ENCODE results near the gene FZD7. TPM values are rescaled to one million over a fixed set of nuclear protein-coding genes. Genes with fewer than 3 reads are reported as not detected.

The FZD7 gene
- total and polyA plus RNA-seq, 2 donors = 2.0 to 3.9 TPM

GRCh38 chr2:202018950-202019349, 14.7 kb upstream of the FZD7 start:
- H3K4me3 ChIP-seq (ENCODE audit: low read length in 2 of 2) = no peak overlapping the region
- no peak overlapping the region for H3K27ac ChIP-seq (ENCODE audit: low read depth in 1 of 2, low read length in 1 of 2)
- DNase-seq (ENCODE audit: low read depth in 6 of 9, low spot score in 9 of 9) = no peak
- H3K9me3 ChIP-seq (ENCODE audit: control insufficient read depth in 2 of 2, insufficient read depth in 1 of 2, low read length in 1 of 2) = no peaks in the 10 kb centered on the region
- H3K36me3 ChIP-seq (ENCODE audit: control insufficient read depth in 2 of 2, insufficient read depth in 2 of 2, low read length in 1 of 2) = no peaks in the 10 kb centered on the region
- no peaks in the 10 kb centered on the region for H3K4me1 ChIP-seq (ENCODE audit: control insufficient read depth in 2 of 2, insufficient read depth in 2 of 2, low read length in 2 of 2)
- WGBS = 83% methylated on average over 2 of the region's 2 CpGs
- H3K27me3 ChIP-seq (ENCODE audit: control insufficient read depth in 2 of 2, insufficient read depth in 1 of 2, low read length in 1 of 2) = peaks cover 0 to 20% of the 10 kb centered on the region in 2 donors

GRCh38 chr2:202019689-202020450, 13.8 kb upstream of the FZD7 start:
- H3K27ac ChIP-seq (ENCODE audit: low read depth in 1 of 2, low read length in 1 of 2) = no peak overlapping the region

GRCh38 chr2:202022755-202023154, 10.9 kb upstream of the FZD7 start:
- Histone ChIP-seq H3K4me1 (ENCODE audit: control insufficient read depth in 2 of 2, insufficient read depth in 2 of 2, low read length in 2 of 2) (no peaks in the 10 kb centered on the region), H3K27ac (ENCODE audit: low read depth in 1 of 2, low read length in 1 of 2) (no peak overlapping the region), H3K4me3 (ENCODE audit: low read length in 2 of 2) (no peak overlapping the region), H3K9me3 (ENCODE audit: control insufficient read depth in 2 of 2, insufficient read depth in 1 of 2, low read length in 1 of 2) (no peaks in the 10 kb centered on the region), H3K27me3 (ENCODE audit: control insufficient read depth in 2 of 2, insufficient read depth in 1 of 2, low read length in 1 of 2) (peaks cover 0 to 33% of the 10 kb centered on the region in 2 donors), H3K36me3 (ENCODE audit: control insufficient read depth in 2 of 2, insufficient read depth in 2 of 2, low read length in 1 of 2) (no peaks in the 10 kb centered on the region)
- no peak for DNase-seq (ENCODE audit: low read depth in 6 of 9, low spot score in 9 of 9)
- 95% methylated on average over 8 of the region's 8 CpGs for WGBS

More at GRCh38 chr2:202019689-202020450, 13.8 kb upstream of the FZD7 start:
- H3K27me3 ChIP-seq (ENCODE audit: control insufficient read depth in 2 of 2, insufficient read depth in 1 of 2, low read length in 1 of 2) = peaks cover 0 to 18% of the 10 kb centered on the region in 2 donors
- no peak overlapping the region for H3K4me3 ChIP-seq (ENCODE audit: low read length in 2 of 2)
- WGBS = 87% methylated on average over 8 of the region's 8 CpGs
- H3K4me1 ChIP-seq (ENCODE audit: control insufficient read depth in 2 of 2, insufficient read depth in 2 of 2, low read length in 2 of 2) = no peaks in the 10 kb centered on the region
- H3K9me3 ChIP-seq (ENCODE audit: control insufficient read depth in 2 of 2, insufficient read depth in 1 of 2, low read length in 1 of 2) = no peaks in the 10 kb centered on the region
- no peaks in the 10 kb centered on the region for H3K36me3 ChIP-seq (ENCODE audit: control insufficient read depth in 2 of 2, insufficient read depth in 2 of 2, low read length in 1 of 2)
- no peak for DNase-seq (ENCODE audit: low read depth in 6 of 9, low spot score in 9 of 9)

- 94% methylated on average over 10 of the region's 10 CpGs for WGBS
- peaks cover 0 to 34% of the 10 kb centered on the region in 2 donors for H3K27me3 ChIP-seq (ENCODE audit: control insufficient read depth in 2 of 2, insufficient read depth in 1 of 2, low read length in 1 of 2)
- DNase-seq (ENCODE audit: low read depth in 6 of 9, low spot score in 9 of 9) = no peak
Observed at GRCh38 chr2:202023198-202023903, 10.3 kb upstream of the FZD7 start.

GRCh38 chr2:202023904-202024266, 9.8 kb upstream of the FZD7 start:
- H3K27me3 ChIP-seq (ENCODE audit: control insufficient read depth in 2 of 2, insufficient read depth in 1 of 2, low read length in 1 of 2) = peaks cover 0 to 36% of the 10 kb centered on the region in 2 donors
- H3K4me3 ChIP-seq (ENCODE audit: low read length in 2 of 2) = no peak overlapping the region
- H3K9me3 ChIP-seq (ENCODE audit: control insufficient read depth in 2 of 2, insufficient read depth in 1 of 2, low read length in 1 of 2) = no peaks in the 10 kb centered on the region
- no peaks in the 10 kb centered on the region for H3K4me1 ChIP-seq (ENCODE audit: control insufficient read depth in 2 of 2, insufficient read depth in 2 of 2, low read length in 2 of 2)
- 96% methylated on average over 8 of the region's 8 CpGs for WGBS
- H3K36me3 ChIP-seq (ENCODE audit: control insufficient read depth in 2 of 2, insufficient read depth in 2 of 2, low read length in 1 of 2) = no peaks in the 10 kb centered on the region
- DNase-seq (ENCODE audit: low read depth in 6 of 9, low spot score in 9 of 9) = no peak
- H3K27ac ChIP-seq (ENCODE audit: low read depth in 1 of 2, low read length in 1 of 2) = no peak overlapping the region

More at GRCh38 chr2:202023198-202023903, 10.3 kb upstream of the FZD7 start:
- H3K4me1 ChIP-seq (ENCODE audit: control insufficient read depth in 2 of 2, insufficient read depth in 2 of 2, low read length in 2 of 2) = no peaks in the 10 kb centered on the region
- no peak overlapping the region for H3K27ac ChIP-seq (ENCODE audit: low read depth in 1 of 2, low read length in 1 of 2)
- H3K36me3 ChIP-seq (ENCODE audit: control insufficient read depth in 2 of 2, insufficient read depth in 2 of 2, low read length in 1 of 2) = no peaks in the 10 kb centered on the region
- H3K4me3 ChIP-seq (ENCODE audit: low read length in 2 of 2) = no peak overlapping the region
- no peaks in the 10 kb centered on the region for H3K9me3 ChIP-seq (ENCODE audit: control insufficient read depth in 2 of 2, insufficient read depth in 1 of 2, low read length in 1 of 2)

- 95% methylated on average over 9 of the region's 9 CpGs for WGBS
- Histone ChIP-seq H3K4me3 (ENCODE audit: low read length in 2 of 2) (no peak overlapping the region), H3K9me3 (ENCODE audit: control insufficient read depth in 2 of 2, insufficient read depth in 1 of 2, low read length in 1 of 2) (no peaks in the 10 kb centered on the region), H3K27me3 (ENCODE audit: control insufficient read depth in 2 of 2, insufficient read depth in 1 of 2, low read length in 1 of 2) (peaks cover under 1 to 45% of the 10 kb centered on the region in 2 donors), H3K27ac (ENCODE audit: low read depth in 1 of 2, low read length in 1 of 2) (no peak overlapping the region), H3K36me3 (ENCODE audit: control insufficient read depth in 2 of 2, insufficient read depth in 2 of 2, low read length in 1 of 2) (no peaks in the 10 kb centered on the region), H3K4me1 (ENCODE audit: control insufficient read depth in 2 of 2, insufficient read depth in 2 of 2, low read length in 2 of 2) (no peaks in the 10 kb centered on the region)
- no peak for DNase-seq (ENCODE audit: low read depth in 6 of 9, low spot score in 9 of 9)
Observed at GRCh38 chr2:202024871-202025270, 8.8 kb upstream of the FZD7 start.

GRCh38 chr2:202025816-202026215, 7.8 kb upstream of the FZD7 start:
- Histone ChIP-seq H3K4me3 (ENCODE audit: low read length in 2 of 2) (no peak overlapping the region), H3K9me3 (ENCODE audit: control insufficient read depth in 2 of 2, insufficient read depth in 1 of 2, low read length in 1 of 2) (no peaks in the 10 kb centered on the region), H3K4me1 (ENCODE audit: control insufficient read depth in 2 of 2, insufficient read depth in 2 of 2, low read length in 2 of 2) (no peaks in the 10 kb centered on the region), H3K27me3 (ENCODE audit: control insufficient read depth in 2 of 2, insufficient read depth in 1 of 2, low read length in 1 of 2) (peaks cover 10 to 51% of the 10 kb centered on the region in 2 donors), H3K36me3 (ENCODE audit: control insufficient read depth in 2 of 2, insufficient read depth in 2 of 2, low read length in 1 of 2) (no peaks in the 10 kb centered on the region), H3K27ac (ENCODE audit: low read depth in 1 of 2, low read length in 1 of 2) (no peak overlapping the region)
- WGBS = 91% methylated on average over 5 of the region's 5 CpGs
- no peak for DNase-seq (ENCODE audit: low read depth in 6 of 9, low spot score in 9 of 9)

GRCh38 chr2:202026507-202026906, 7.1 kb upstream of the FZD7 start:
- Histone ChIP-seq H3K36me3 (ENCODE audit: control insufficient read depth in 2 of 2, insufficient read depth in 2 of 2, low read length in 1 of 2) (no peaks in the 10 kb centered on the region), H3K27me3 (ENCODE audit: control insufficient read depth in 2 of 2, insufficient read depth in 1 of 2, low read length in 1 of 2) (peaks cover 16 to 58% of the 10 kb centered on the region in 2 donors), H3K27ac (ENCODE audit: low read depth in 1 of 2, low read length in 1 of 2) (no peak overlapping the region), H3K4me1 (ENCODE audit: control insufficient read depth in 2 of 2, insufficient read depth in 2 of 2, low read length in 2 of 2) (no peaks in the 10 kb centered on the region), H3K9me3 (ENCODE audit: control insufficient read depth in 2 of 2, insufficient read depth in 1 of 2, low read length in 1 of 2) (no peaks in the 10 kb centered on the region), H3K4me3 (ENCODE audit: low read length in 2 of 2) (no peak overlapping the region)
- no peak for DNase-seq (ENCODE audit: low read depth in 6 of 9, low spot score in 9 of 9)
- WGBS = 95% methylated on average over 5 of the region's 5 CpGs

GRCh38 chr2:202030691-202031090, 3.0 kb upstream of the FZD7 start:
- H3K27ac ChIP-seq (ENCODE audit: low read depth in 1 of 2, low read length in 1 of 2) = no peak overlapping the region
- no peak for DNase-seq (ENCODE audit: low read depth in 6 of 9, low spot score in 9 of 9)
- H3K4me3 ChIP-seq (ENCODE audit: low read length in 2 of 2) = no peak overlapping the region
- H3K36me3 ChIP-seq (ENCODE audit: control insufficient read depth in 2 of 2, insufficient read depth in 2 of 2, low read length in 1 of 2) = no peaks in the 10 kb centered on the region
- H3K4me1 ChIP-seq (ENCODE audit: control insufficient read depth in 2 of 2, insufficient read depth in 2 of 2, low read length in 2 of 2) = peaks cover 7 to 25% of the 10 kb centered on the region in 2 donors
- H3K27me3 ChIP-seq (ENCODE audit: control insufficient read depth in 2 of 2, insufficient read depth in 1 of 2, low read length in 1 of 2) = peaks cover 40 to 84% of the 10 kb centered on the region in 2 donors
- peaks cover 2 to 5% of the 10 kb centered on the region in 2 donors for H3K9me3 ChIP-seq (ENCODE audit: control insufficient read depth in 2 of 2, insufficient read depth in 1 of 2, low read length in 1 of 2)
- WGBS = 96% methylated on average over 4 of the region's 4 CpGs
